GM12872 (cell line): ENCODE results near the gene CHI3L2.

Experiments used
- CTCF ChIP-seq: IDR thresholded peaks from 3 replicates; pipeline ENCODE4 v1.5.1; 2011; ENCODE audit warnings: low read depth, mild to moderate bottlenecking, low read length, moderate library complexity; ENCODE audit not compliant: insufficient read depth

CHI3L2 gene

GRCh38 chr1:111247125-111247838 lies 19.8 kb downstream of the CHI3L2 start:
- TF ChIP-seq CTCF: no peak

GRCh38 chr1:111249960-111250359 lies 22.4 kb downstream of the CHI3L2 start:
- TF ChIP-seq CTCF: no peak

GRCh38 chr1:111251570-111251969 lies 24.1 kb downstream of the CHI3L2 start:
- TF ChIP-seq CTCF: no peak

GRCh38 chr1:111252786-111253185 lies 25.3 kb downstream of the CHI3L2 start:
- TF ChIP-seq CTCF: no peak

- TF ChIP-seq CTCF: no peak
Measured at GRCh38 chr1:111253876-111254275, 26.4 kb downstream of the CHI3L2 start.

GRCh38 chr1:111256988-111257658 lies 29.6 kb downstream of the CHI3L2 start:
- TF ChIP-seq CTCF: no peak

- TF ChIP-seq CTCF: no peak
Measured at GRCh38 chr1:111267801-111268508, 40.4 kb downstream of the CHI3L2 start.
